Esophagus squamous epithelium (tissue), 5 donors: ENCODE data around the gene CEP295NL. TPM values are rescaled to one million over a fixed set of nuclear protein-coding genes. Genes with fewer than 3 reads are reported as not detected.
A peak's percentile ranks its signal among the peaks of the same experiment; 100 is the strongest.

Experiments
- DNase-seq: peaks from one replicate; lab custom pipeline; 2025; lab: John Stamatoyannopoulos, UW
- H3K27ac ChIP-seq, 4 donors: fragments of 200-600 bp; sonication (generic); one replicate each; pipeline ENCODE4 v1.5.1; 2016 to 2019; ENCODE audit warnings: mild to moderate bottlenecking in 1 of 4
- H3K27me3 ChIP-seq, 4 donors: fragments of 200-600 bp; sonication (generic); 1 replicate in 3 of 4; 2 replicates in 1 of 4; pipeline versions ENCODE4 v1.5.1 to v1.6.0; 2017 to 2021; ENCODE audit warnings: antibody characterized with exemption in 1 of 4
- H3K36me3 ChIP-seq, 3 donors: fragments of 200-600 bp; sonication (generic); one replicate each; pipeline ENCODE4 v1.5.1; 2016 to 2019
- H3K4me1 ChIP-seq, 3 donors: fragments of 200-600 bp; sonication (generic); one replicate each; pipeline ENCODE4 v1.5.1; 2017 to 2019
- H3K4me3 ChIP-seq, 4 donors: fragments of 200-600 bp; sonication (generic); 1 replicate in 3 of 4; 2 replicates in 1 of 4; pipeline ENCODE4 v1.5.1; 2016 to 2019; ENCODE audit warnings: mild to moderate bottlenecking in 2 of 4, moderate library complexity in 1 of 4
- H3K9me3 ChIP-seq, 3 donors: fragments of 200-600 bp; sonication (generic); one replicate each; pipeline ENCODE4 v1.5.1; 2016 to 2019
- CTCF ChIP-seq, 6 experiments: fragments of 450-650 bp in 4 of 6; fragments of 200-600 bp in 2 of 6; sonication (generic) in 2 of 6; IDR thresholded peaks; one replicate each; pipeline ENCODE4 v1.5.1; 2016 to 2019; ENCODE audit warnings: antibody characterized with exemption in 6 of 6, mild to moderate bottlenecking in 4 of 6, moderate library complexity in 4 of 6
- POLR2A ChIP-seq, 4 donors: fragments of 450-650 bp; IDR thresholded peaks; one replicate each; pipeline ENCODE4 v1.6.1; 2017; ENCODE audit warnings: antibody characterized with exemption in 4 of 4, mild to moderate bottlenecking in 4 of 4, moderate library complexity in 3 of 4
- WGBS, 2 donors: methylation state at CpG; one replicate each; pipeline ENCODE4 v1.1.5; 2018; 5-methylcytosine and 5-hydroxymethylcytosine counted together
- intact Hi-C: fragments of 100-400 bp; cut with DNase I; formaldehyde crosslinking; loops from one replicate; pipeline ENCODE4 v1.15.0; 2022
- total RNA-seq, 4 donors: library from RNA; depleted of rRNA; stranded (reverse); fragments of >200 nt; gene quantifications; one replicate each; pipeline ENCODE4 v1.1.0, GENCODE V29; 2016
- donor health status: DM: yes; HTN: yes; CAD: no.

CEP295NL gene
- total RNA-seq, 4 donors from 2014 or later, result 0.42 to 6.9 (median 1.1) TPM

- TF ChIP-seq POLR2A (IDR thresholded peaks at IDR 0.05), result no peak
- TF ChIP-seq CTCF (IDR thresholded peaks at IDR 0.05), result no peak
- no peaks in the 10 kb centered on the region for H3K36me3 ChIP-seq
- H3K4me3 ChIP-seq, result no peak overlapping the region
- H3K9me3 ChIP-seq, result no peaks in the 10 kb centered on the region
- intact Hi-C loops, result no loop called here
- no peaks in the 10 kb centered on the region for H3K27me3 ChIP-seq
- WGBS, 2 donors, result 79 to 81% methylated on average over 6 to 7 of the region's 7 CpGs
- no peak for DNase-seq
- H3K27ac ChIP-seq, result no peak overlapping the region
- H3K4me1 ChIP-seq, result no peaks in the 10 kb centered on the region
These were observed 41.0 kb upstream of the CEP295NL start for GRCh38 chr17:78944026-78944425.

- Histone ChIP-seq H3K4me1 (peaks cover 0 to 6% (median 2%) of the 10 kb centered on the region in 3 donors), H3K36me3 (no peaks in the 10 kb centered on the region), H3K4me3 (no peak overlapping the region), H3K27me3 (peaks cover 0 to 3% (median 0%) of the 10 kb centered on the region in 4 donors), H3K27ac (no peak overlapping the region), H3K9me3 (no peaks in the 10 kb centered on the region)
- 65 to 81% methylated on average over 2 to 5 of the region's 6 CpGs for WGBS, 2 donors
- intact Hi-C loops, result no loop called here
- TF ChIP-seq POLR2A (IDR thresholded peaks at IDR 0.05) (no peak), CTCF (IDR thresholded peaks at IDR 0.05) (no peak)
- no peak for DNase-seq
These were observed 37.7 kb upstream of the CEP295NL start for GRCh38 chr17:78940708-78941107.

GRCh38 chr17:78940258-78940657, 37.3 kb upstream of the CEP295NL start:
- H3K4me1 ChIP-seq, result peaks cover 0 to 10% (median 6%) of the 10 kb centered on the region in 3 donors
- intact Hi-C loops, result no loop called here
- DNase-seq, result no peak

GRCh38 chr17:78939615-78940014, 36.6 kb upstream of the CEP295NL start:
- Histone ChIP-seq H3K9me3 (no peaks in the 10 kb centered on the region), H3K4me1 (peaks cover 3 to 17% (median 13%) of the 10 kb centered on the region in 3 donors), H3K27me3 (peaks cover 0 to 3% (median 0%) of the 10 kb centered on the region in 4 donors), H3K36me3 (no peaks in the 10 kb centered on the region), H3K4me3 (no peak overlapping the region), H3K27ac (peak overlapping the region in 1 of 4 donors; percentile 16)
- TF ChIP-seq POLR2A (IDR thresholded peaks at IDR 0.05), result no peak
- TF ChIP-seq CTCF (IDR thresholded peaks at IDR 0.05), result no peak
- DNase-seq, result no peak
- intact Hi-C loops, result no loop called here
- 50 to 80% methylated on average over 2 to 5 of the region's 6 CpGs for WGBS, 2 donors

More at GRCh38 chr17:78940258-78940657, 37.3 kb upstream of the CEP295NL start:
- peaks cover 0 to 3% (median 0%) of the 10 kb centered on the region in 4 donors for H3K27me3 ChIP-seq
- H3K9me3 ChIP-seq, result no peaks in the 10 kb centered on the region
- no peak for TF ChIP-seq POLR2A (IDR thresholded peaks at IDR 0.05)
- no peak for TF ChIP-seq CTCF (IDR thresholded peaks at IDR 0.05)
- no peak overlapping the region for H3K27ac ChIP-seq
- WGBS, 2 donors, result 74 to 78% methylated on average over 5 of the region's 5 CpGs
- H3K4me3 ChIP-seq, result no peak overlapping the region
- H3K36me3 ChIP-seq, result no peaks in the 10 kb centered on the region

- no peak for DNase-seq
- no peaks in the 10 kb centered on the region for H3K36me3 ChIP-seq
- TF ChIP-seq POLR2A (IDR thresholded peaks at IDR 0.05), result no peak
- no peak for TF ChIP-seq CTCF (IDR thresholded peaks at IDR 0.05)
- peaks cover 15 to 36% (median 32%) of the 10 kb centered on the region in 3 donors for H3K4me1 ChIP-seq
- intact Hi-C loops, result no loop called here
- H3K4me3 ChIP-seq, result no peak overlapping the region
- H3K9me3 ChIP-seq, result no peaks in the 10 kb centered on the region
- 73 to 96% methylated on average over 7 to 11 of the region's 11 CpGs for whole genome bisulfite sequencing, 2 donors
- H3K27ac ChIP-seq, result no peak overlapping the region
- peaks cover 0 to 3% (median 0%) of the 10 kb centered on the region in 4 donors for H3K27me3 ChIP-seq
These were observed 34.6 kb upstream of the CEP295NL start for GRCh38 chr17:78937561-78937960.
